ENCODE data around the gene RUSC1. TPM values are rescaled to one million over a fixed set of nuclear protein-coding genes. Genes with fewer than 3 reads are reported as not detected.

RUSC1 gene
- total RNA-seq, 1 donor from 2014 or later: 43.9 TPM

- Mint-ChIP-seq H3K27me3 (ENCODE audit: low read depth) (no peaks in the 10 kb centered on the region), H3K4me3 (ENCODE audit: unreplicated experiment) (peak overlapping the region; percentile 56)
Measured at GRCh38 chr1:155379180-155379579, 58.5 kb downstream of the RUSC1 start.

GRCh38 chr1:155379631-155380090 lies 59.0 kb downstream of the RUSC1 start:
- no peak for DNase-seq (ENCODE audit: low spot score)
- Mint-ChIP-seq H3K27ac (ENCODE audit: unreplicated experiment) (peak overlapping the region; percentile 90), H3K9me3 (ENCODE audit: low read depth) (no peaks in the 10 kb centered on the region), H3K4me1 (ENCODE audit: low read depth) (peaks cover 25% of the 10 kb centered on the region), H3K4me3 (ENCODE audit: unreplicated experiment) (peak overlapping the region; percentile 56), H3K36me3 (ENCODE audit: low read depth) (peaks cover 17% of the 10 kb centered on the region), H3K27me3 (ENCODE audit: low read depth) (no peaks in the 10 kb centered on the region)
- no peak for TF ChIP-seq CTCF (IDR thresholded peaks at IDR 0.05)

More at GRCh38 chr1:155379180-155379579, 58.5 kb downstream of the RUSC1 start:
- no peak for TF ChIP-seq CTCF (IDR thresholded peaks at IDR 0.05)
- DNase-seq (ENCODE audit: low spot score): no peak
- H3K4me1 Mint-ChIP-seq (ENCODE audit: low read depth): peaks cover 25% of the 10 kb centered on the region
- H3K36me3 Mint-ChIP-seq (ENCODE audit: low read depth): peaks cover 14% of the 10 kb centered on the region
- H3K27ac Mint-ChIP-seq (ENCODE audit: unreplicated experiment): peak overlapping the region; percentile 90
- H3K9me3 Mint-ChIP-seq (ENCODE audit: low read depth): no peaks in the 10 kb centered on the region

Small RNA genes lying within 50 kb of the gene (microRNA-seq; reads per million reads assigned to microRNA genes)
- not detected for gene MIR555 (ENCODE audit: borderline number of aligned reads)

Other genes with a start within 250 kb of the RUSC1 start
- gene EFNA3, start 242.1 kb upstream of the RUSC1 start, total RNA-seq: 4.3 to 5.5 TPM (median 4.5 TPM) in 3 replicates
- 10.9 to 27.6 TPM (median 12.6 TPM) in 3 replicates for gene EFNA1, start 193.0 kb upstream of the RUSC1 start, total RNA-seq
- 34.0 to 40.3 TPM (median 37.9 TPM) in 3 replicates for gene SLC50A1, start 185.0 kb upstream of the RUSC1 start, total RNA-seq
- gene DPM3, start 180.4 kb upstream of the RUSC1 start, total RNA-seq: 41.3 to 73.3 TPM (median 48.9 TPM) in 3 replicates
- gene KRTCAP2, start 147.6 kb upstream of the RUSC1 start, total RNA-seq: 159 to 202 TPM (median 174 TPM) in 3 replicates
- gene TRIM46, start 147.0 kb upstream of the RUSC1 start, total RNA-seq: 9.6 to 10.7 TPM (median 9.7 TPM) in 3 replicates
- 112 to 127 TPM (median 118 TPM) in 3 replicates for gene THBS3, start 113.0 kb upstream of the RUSC1 start, total RNA-seq
- 28.2 to 49.1 TPM (median 29.8 TPM) in 3 replicates for gene MTX1, start 112.2 kb upstream of the RUSC1 start, total RNA-seq
- 34.0 to 42.8 TPM (median 42.8 TPM) in 3 replicates for gene ENTREP3, start 65.4 kb upstream of the RUSC1 start, total RNA-seq
- 68.3 to 77.1 TPM (median 71.4 TPM) in 3 replicates for gene SCAMP3, start 58.5 kb upstream of the RUSC1 start, total RNA-seq
- 36.7 to 50.2 TPM (median 37.0 TPM) in 3 replicates for gene CLK2, start 47.4 kb upstream of the RUSC1 start, total RNA-seq
- 4.3 to 4.4 TPM (median 4.4 TPM) in 3 replicates for gene HCN3, start 43.4 kb upstream of the RUSC1 start, total RNA-seq
- not detected in 3 replicates for gene PKLR, start 19.5 kb upstream of the RUSC1 start, total RNA-seq
- gene FDPS, start 12.0 kb upstream of the RUSC1 start, total RNA-seq: 122 to 139 TPM (median 127 TPM) in 3 replicates
- gene ASH1L, start 241.9 kb downstream of the RUSC1 start, total RNA-seq: 36.0 to 50.5 TPM (median 38.1 TPM) in 3 replicates

Measured in chondrocyte (in vitro differentiated cells).